Measurements from ENCODE around the gene SLC7A9. TPM values are rescaled to one million over a fixed set of nuclear protein-coding genes. Genes with fewer than 3 reads are reported as not detected.

SLC7A9 gene
- polyA plus RNA-seq, 1 donor (not counting 4 experiments of a cell fraction or from before 2014, with no cell fraction given) = 0.20 TPM

GRCh38 chr19:32818536-32818935, 51.0 kb downstream of the SLC7A9 start:
- H3K4me3 ChIP-seq (ENCODE audit: control insufficient read depth in 2 of 3, extremely low read depth in 1 of 3, insufficient read depth in 2 of 3, low read depth in 1 of 3, low read length in 3 of 3) = no peak overlapping the region
- no peaks in the 10 kb centered on the region for H3K9me3 ChIP-seq (ENCODE audit: control insufficient read depth, low read depth, low read length)
- H4K20me1 ChIP-seq (ENCODE audit: control insufficient read depth, extremely low read depth, insufficient read depth, low read length) = no peaks in the 10 kb centered on the region
- no peak overlapping the region for H2AFZ ChIP-seq (ENCODE audit: control insufficient read depth, low read length)
- no peak overlapping the region for H3K27ac ChIP-seq (ENCODE audit: control insufficient read depth, insufficient read depth, low read length)
- no peak overlapping the region for H3K9ac ChIP-seq (ENCODE audit: control insufficient read depth, extremely low read depth, insufficient read depth, low read length)
- H3K36me3 ChIP-seq (ENCODE audit: control insufficient read depth in 2 of 2, extremely low read depth in 1 of 2, insufficient read depth in 2 of 2, low read length in 2 of 2) = no peaks in the 10 kb centered on the region
- FAIRE-seq = no peak
- H3K9me1 ChIP-seq (ENCODE audit: control insufficient read depth, extremely low read depth, insufficient read depth, low read length) = no peaks in the 10 kb centered on the region
- H3K27me3 ChIP-seq (ENCODE audit: control insufficient read depth, extremely low read depth, insufficient read depth, low read length) = peaks cover 3% of the 10 kb centered on the region
- no peak for DNase-seq (ENCODE audit: low read depth, low spot score)
- no peak overlapping the region for H3K4me2 ChIP-seq (ENCODE audit: control insufficient read depth, extremely low read depth, insufficient read depth, low read depth, low read length)
- dilution Hi-C loops (cut with MboI; ENCODE audit: extremely low pct_ligation_motif_present, low sequenced_read_pairs) = no loop called here
- TF ChIP-seq EZH2 (IDR thresholded peaks at IDR 0.05; ENCODE audit: low read length) (no peak), CTCF (optimal IDR thresholded peaks at IDR 0.05 in 1 of 3, IDR thresholded peaks at IDR 0.05 in 1 of 3, conservative IDR thresholded peaks at IDR 0.05 in 1 of 3; ENCODE audit: extremely low read depth in 1 of 3, insufficient read depth in 2 of 3, low read length in 3 of 3) (no peak)
- H3K79me2 ChIP-seq (ENCODE audit: control insufficient read depth, insufficient read depth, low read length) = no peaks in the 10 kb centered on the region
- no peaks in the 10 kb centered on the region for H3K4me1 ChIP-seq (ENCODE audit: control insufficient read depth, extremely low read depth, insufficient read depth, low read length)

GRCh38 chr19:32817569-32818476, 51.7 kb downstream of the SLC7A9 start:
- Histone ChIP-seq H3K79me2 (ENCODE audit: control insufficient read depth, insufficient read depth, low read length) (no peaks in the 10 kb centered on the region), H3K9me1 (ENCODE audit: control insufficient read depth, extremely low read depth, insufficient read depth, low read length) (no peaks in the 10 kb centered on the region), H4K20me1 (ENCODE audit: control insufficient read depth, extremely low read depth, insufficient read depth, low read length) (no peaks in the 10 kb centered on the region), H2AFZ (ENCODE audit: control insufficient read depth, low read length) (no peak overlapping the region), H3K27me3 (ENCODE audit: control insufficient read depth, extremely low read depth, insufficient read depth, low read length) (peaks cover 2% of the 10 kb centered on the region), H3K9me3 (ENCODE audit: control insufficient read depth, low read depth, low read length) (no peaks in the 10 kb centered on the region), H3K4me3 (ENCODE audit: control insufficient read depth in 2 of 3, extremely low read depth in 1 of 3, insufficient read depth in 2 of 3, low read depth in 1 of 3, low read length in 3 of 3) (no peak overlapping the region), H3K27ac (ENCODE audit: control insufficient read depth, insufficient read depth, low read length) (no peak overlapping the region), H3K4me2 (ENCODE audit: control insufficient read depth, extremely low read depth, insufficient read depth, low read depth, low read length) (no peak overlapping the region), H3K4me1 (ENCODE audit: control insufficient read depth, extremely low read depth, insufficient read depth, low read length) (no peaks in the 10 kb centered on the region), H3K36me3 (ENCODE audit: control insufficient read depth in 2 of 2, extremely low read depth in 1 of 2, insufficient read depth in 2 of 2, low read length in 2 of 2) (no peaks in the 10 kb centered on the region), H3K9ac (ENCODE audit: control insufficient read depth, extremely low read depth, insufficient read depth, low read length) (no peak overlapping the region)
- FAIRE-seq (no peak), DNase-seq (ENCODE audit: low read depth, low spot score) (no peak)
- no peak for TF ChIP-seq CTCF (optimal IDR thresholded peaks at IDR 0.05 in 1 of 3, IDR thresholded peaks at IDR 0.05 in 1 of 3, conservative IDR thresholded peaks at IDR 0.05 in 1 of 3; ENCODE audit: extremely low read depth in 1 of 3, insufficient read depth in 2 of 3, low read length in 3 of 3)
- no peak for TF ChIP-seq EZH2 (IDR thresholded peaks at IDR 0.05; ENCODE audit: low read length)
- dilution Hi-C loops (cut with MboI; ENCODE audit: extremely low pct_ligation_motif_present, low sequenced_read_pairs) = no loop called here

All from keratinocyte (primary cell).